Regular cardiac myocyte (primary cell): ENCODE results near the gene LTF. TPM values are rescaled to one million over a fixed set of nuclear protein-coding genes. Genes with fewer than 3 reads are reported as not detected.

Experiments used
- total RNA-seq: library from RNA; depleted of rRNA; stranded (reverse); fragments of >200 nt; gene quantifications from 2 replicates; pipeline ENCODE4 v1.2.3, GENCODE V29; 2014

LTF gene
- 0.38 and 2.0 TPM in 2 replicates for total RNA-seq

DNA sequence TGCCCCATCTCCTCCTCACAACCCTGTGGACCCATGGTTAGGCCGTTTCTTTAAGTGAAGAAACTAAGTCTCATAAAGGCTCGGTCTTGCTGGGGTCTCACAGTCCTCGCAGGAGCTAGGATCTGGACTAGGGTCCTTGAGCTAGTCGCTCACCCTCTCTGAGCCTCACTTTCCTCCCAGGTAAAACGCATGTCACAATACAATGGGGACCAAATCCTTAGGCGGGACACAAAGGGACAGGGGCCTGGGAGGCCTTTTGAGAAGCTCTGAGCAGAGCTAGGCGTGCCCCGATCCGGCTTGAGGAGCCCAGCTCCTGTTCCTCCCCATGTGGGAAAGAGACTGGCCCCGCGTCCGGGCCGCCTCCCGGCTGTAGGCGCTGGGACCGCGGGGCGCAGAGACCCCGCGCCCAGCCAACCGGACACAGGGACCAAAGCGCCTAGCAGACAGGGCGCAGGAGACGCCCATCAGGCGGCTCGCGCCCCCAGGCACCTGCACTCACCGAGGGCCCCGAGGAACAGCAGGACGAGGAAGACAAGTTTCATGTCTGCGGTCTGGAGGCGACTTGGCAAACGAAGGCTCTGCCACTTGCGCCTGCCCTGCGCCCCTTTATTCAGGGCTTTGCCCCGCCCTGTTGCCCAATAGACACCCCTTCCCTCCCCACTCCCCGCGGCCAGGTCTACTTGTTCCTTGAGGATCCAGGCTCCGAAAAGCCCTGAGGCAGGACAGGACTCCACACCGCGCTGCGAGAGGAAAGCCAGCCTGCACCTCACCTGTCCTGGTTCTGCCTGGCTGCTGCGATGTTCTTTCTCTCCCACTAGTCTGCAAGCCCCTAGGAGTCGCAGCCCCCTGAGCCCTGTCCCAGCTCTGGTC lies at the start of gene LTF:
LTF (minus strand) TSS at position 580 of the 870 bp plus-strand sequence; CDS start at position 542, 38 bp downstream.

GRCh38 chr3:46497556-46498265 lies 33.0 kb upstream of the LTF start, which contains the start of gene RTP3:
Gene RTP3 (plus strand): TSS chr3:46497976. CDS start chr3:46498063, 87 bp downstream.

GRCh38 chr3:46406788-46407611 lies 57.7 kb downstream of the LTF start, which contains the start of the genes CCR5AS and CCRL2:
Gene CCR5AS (minus strand): TSS chr3:46407066.
Gene CCRL2 (plus strand): TSS chr3:46407259. CDS start chr3:46408080, 821 bp downstream.

Other genes with a start within 250 kb of the LTF start
- gene CCR3, start 222.4 kb downstream of the LTF start, total RNA-seq: not detected in 2 replicates
- gene CCR2, start 110.8 kb downstream of the LTF start, total RNA-seq: not detected in 2 replicates
- not detected in 2 replicates for gene CCR5, start 94.0 kb downstream of the LTF start, total RNA-seq
- gene CCRL2, start 57.6 kb downstream of the LTF start, total RNA-seq: 0.19 and 0.28 TPM in 2 replicates
- gene RTP3, start 33.1 kb upstream of the LTF start, total RNA-seq: not detected in 2 replicates
- 3.6 and 5.4 TPM in 2 replicates for gene LRRC2, start 101.4 kb upstream of the LTF start, total RNA-seq
- not detected in 2 replicates for gene FAM240A, start 147.6 kb upstream of the LTF start, total RNA-seq
- 1.2 and 3.7 TPM in 2 replicates for gene ALS2CL, start 228.8 kb upstream of the LTF start, total RNA-seq
- gene TMIE, start 236.5 kb upstream of the LTF start, total RNA-seq: not detected in 2 replicates